Esophagus squamous epithelium (tissue), 4 donors: Measurements from ENCODE around the gene ADCK1.

ENCODE experiments used
- CTCF ChIP-seq, 6 experiments: fragments of 450-650 bp in 4 of 6; fragments of 200-600 bp in 2 of 6; sonication (generic) in 2 of 6; IDR thresholded peaks; one replicate each; pipeline ENCODE4 v1.5.1; 2016 to 2019; ENCODE audit warnings: antibody characterized with exemption in 6 of 6, mild to moderate bottlenecking in 4 of 6, moderate library complexity in 4 of 6
- POLR2A ChIP-seq, 4 donors: fragments of 450-650 bp; IDR thresholded peaks; one replicate each; pipeline ENCODE4 v1.6.1; 2017; ENCODE audit warnings: antibody characterized with exemption in 4 of 4, mild to moderate bottlenecking in 4 of 4, moderate library complexity in 3 of 4

DNA sequence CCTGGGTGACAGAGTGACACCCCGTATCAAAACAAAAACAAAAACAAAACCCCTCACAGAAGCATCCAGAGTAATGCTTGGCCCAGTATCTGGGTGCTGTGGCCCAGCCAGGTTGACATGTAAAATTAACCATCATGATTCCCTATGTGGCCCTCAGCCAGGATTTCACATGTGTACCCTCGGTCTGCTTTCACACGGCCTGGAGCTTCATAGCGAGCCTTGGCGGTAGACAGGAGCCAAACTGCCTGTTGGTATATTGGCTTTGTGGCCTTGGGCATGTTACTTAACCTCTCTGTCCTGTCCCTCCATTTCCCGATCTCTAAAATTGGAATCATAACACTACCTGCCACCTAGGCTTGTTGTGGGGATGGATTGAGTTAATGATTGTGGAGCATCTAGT, 65.5 kb downstream of the ADCK1 start:
- TF ChIP-seq CTCF (IDR thresholded peaks at IDR 0.05) (no peak), POLR2A (IDR thresholded peaks at IDR 0.05) (no peak)
